PFSK-1 (cell line): ENCODE data around the gene ADCK1.

ENCODE experiments used
- FOXP2 ChIP-seq: optimal IDR thresholded peaks from 2 replicates; pipeline ENCODE3; 2011; ENCODE audit warnings: borderline replicate concordance, control low read depth, inconsistent platforms; ENCODE audit not compliant: insufficient read depth; ENCODE audit errors: extremely low read length, extremely low read depth
- POLR2AphosphoS5 ChIP-seq: IDR thresholded peaks from 2 replicates; pipeline ENCODE4 v1.6.1; 2012; ENCODE audit warnings: low read depth, mild to moderate bottlenecking, control low read depth, low read length, moderate library complexity
- SIN3A ChIP-seq: IDR thresholded peaks from 2 replicates; pipeline ENCODE4 v1.6.1; 2012; ENCODE audit warnings: mild to moderate bottlenecking, low read length, moderate library complexity, borderline replicate concordance; ENCODE audit not compliant: insufficient read depth
- TAF1 ChIP-seq: IDR thresholded peaks from 2 replicates; pipeline ENCODE4 v1.6.1; 2012; ENCODE audit warnings: low read length, control low read depth, borderline replicate concordance; ENCODE audit not compliant: insufficient read depth
- TF ChIP-seq, protein P1 (sequence below), 2 experiments: IDR thresholded peaks; 2 replicates each; pipeline versions ENCODE4 v1.6.1 to v1.8.0; 2011 to 2012; ENCODE audit warnings: low read depth in 2 of 2, low read length in 2 of 2, control low read depth in 1 of 2, inconsistent platforms in 1 of 2, mild to moderate bottlenecking in 1 of 2, moderate library complexity in 1 of 2; ENCODE audit not compliant: insufficient read depth in 1 of 2

ADCK1 gene

DNA sequence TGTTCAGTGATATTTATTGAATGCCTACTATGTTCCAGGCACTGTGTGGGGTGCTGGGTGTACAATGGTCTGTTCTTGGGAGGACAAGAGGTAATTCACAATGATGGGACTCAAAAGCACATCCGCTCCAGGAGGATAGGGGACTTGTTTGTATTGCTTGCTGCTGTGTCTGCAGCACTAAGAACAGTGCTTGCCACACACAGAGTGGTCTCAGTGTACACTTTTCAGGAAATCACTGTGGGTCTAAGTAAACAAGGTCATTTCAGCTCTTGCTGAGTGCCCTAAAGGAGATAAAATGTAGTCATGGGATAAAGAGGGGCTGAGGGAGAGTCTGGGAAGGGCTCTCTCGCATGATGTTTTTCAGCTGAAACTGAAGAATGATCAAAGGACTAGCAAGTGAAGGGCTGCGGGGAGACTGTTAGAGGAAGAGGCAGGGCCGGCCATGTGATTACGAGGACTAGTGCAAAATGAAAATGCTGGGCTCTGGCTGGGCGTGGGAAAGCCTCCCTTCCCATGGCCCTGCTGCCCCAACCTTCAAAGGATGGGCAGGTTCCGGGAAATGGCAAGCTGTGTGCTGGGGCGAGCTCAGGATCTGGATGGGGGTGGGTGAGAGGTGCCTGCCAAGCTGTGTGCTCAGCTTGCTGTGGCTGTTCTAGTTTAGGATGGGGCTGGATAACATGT lies 39.1 kb downstream of the ADCK1 start:
- TF ChIP-seq POLR2AphosphoS5 (no peak), TAF1 (no peak), FOXP2 (no peak), SIN3A (no peak)
- TF ChIP-seq, protein P1, sequence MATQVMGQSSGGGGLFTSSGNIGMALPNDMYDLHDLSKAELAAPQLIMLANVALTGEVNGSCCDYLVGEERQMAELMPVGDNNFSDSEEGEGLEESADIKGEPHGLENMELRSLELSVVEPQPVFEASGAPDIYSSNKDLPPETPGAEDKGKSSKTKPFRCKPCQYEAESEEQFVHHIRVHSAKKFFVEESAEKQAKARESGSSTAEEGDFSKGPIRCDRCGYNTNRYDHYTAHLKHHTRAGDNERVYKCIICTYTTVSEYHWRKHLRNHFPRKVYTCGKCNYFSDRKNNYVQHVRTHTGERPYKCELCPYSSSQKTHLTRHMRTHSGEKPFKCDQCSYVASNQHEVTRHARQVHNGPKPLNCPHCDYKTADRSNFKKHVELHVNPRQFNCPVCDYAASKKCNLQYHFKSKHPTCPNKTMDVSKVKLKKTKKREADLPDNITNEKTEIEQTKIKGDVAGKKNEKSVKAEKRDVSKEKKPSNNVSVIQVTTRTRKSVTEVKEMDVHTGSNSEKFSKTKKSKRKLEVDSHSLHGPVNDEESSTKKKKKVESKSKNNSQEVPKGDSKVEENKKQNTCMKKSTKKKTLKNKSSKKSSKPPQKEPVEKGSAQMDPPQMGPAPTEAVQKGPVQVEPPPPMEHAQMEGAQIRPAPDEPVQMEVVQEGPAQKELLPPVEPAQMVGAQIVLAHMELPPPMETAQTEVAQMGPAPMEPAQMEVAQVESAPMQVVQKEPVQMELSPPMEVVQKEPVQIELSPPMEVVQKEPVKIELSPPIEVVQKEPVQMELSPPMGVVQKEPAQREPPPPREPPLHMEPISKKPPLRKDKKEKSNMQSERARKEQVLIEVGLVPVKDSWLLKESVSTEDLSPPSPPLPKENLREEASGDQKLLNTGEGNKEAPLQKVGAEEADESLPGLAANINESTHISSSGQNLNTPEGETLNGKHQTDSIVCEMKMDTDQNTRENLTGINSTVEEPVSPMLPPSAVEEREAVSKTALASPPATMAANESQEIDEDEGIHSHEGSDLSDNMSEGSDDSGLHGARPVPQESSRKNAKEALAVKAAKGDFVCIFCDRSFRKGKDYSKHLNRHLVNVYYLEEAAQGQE (IDR thresholded peaks at IDR 0.05; ENCODE audit: insufficient read depth in 1 of 2, low read depth in 2 of 2, low read length in 2 of 2): no peak

DNA sequence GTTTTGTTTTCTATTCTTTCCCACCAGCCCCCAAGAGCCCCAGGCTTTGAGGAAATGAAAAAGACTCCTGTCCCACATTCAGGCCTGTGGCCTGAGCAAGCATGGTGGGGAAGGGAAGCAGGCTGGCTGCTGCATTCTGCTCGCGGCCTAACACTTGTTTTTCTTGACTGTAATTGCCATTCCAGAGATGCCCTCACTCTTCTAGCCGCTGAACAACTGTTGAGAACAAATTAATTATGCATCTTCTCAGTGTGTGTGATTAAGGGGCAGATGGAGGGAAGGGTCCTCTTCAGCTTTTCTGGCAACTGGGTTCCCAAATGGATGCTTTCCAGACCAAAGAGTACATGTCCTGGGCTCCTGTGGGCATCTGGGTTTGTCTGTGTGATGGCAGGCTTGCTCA lies 43.3 kb downstream of the ADCK1 start:
- no peak for TF ChIP-seq FOXP2
- TF ChIP-seq POLR2AphosphoS5: no peak
- TF ChIP-seq, protein P1 (IDR thresholded peaks at IDR 0.05; ENCODE audit: insufficient read depth in 1 of 2, low read depth in 2 of 2, low read length in 2 of 2): no peak
- no peak for TF ChIP-seq TAF1

DNA sequence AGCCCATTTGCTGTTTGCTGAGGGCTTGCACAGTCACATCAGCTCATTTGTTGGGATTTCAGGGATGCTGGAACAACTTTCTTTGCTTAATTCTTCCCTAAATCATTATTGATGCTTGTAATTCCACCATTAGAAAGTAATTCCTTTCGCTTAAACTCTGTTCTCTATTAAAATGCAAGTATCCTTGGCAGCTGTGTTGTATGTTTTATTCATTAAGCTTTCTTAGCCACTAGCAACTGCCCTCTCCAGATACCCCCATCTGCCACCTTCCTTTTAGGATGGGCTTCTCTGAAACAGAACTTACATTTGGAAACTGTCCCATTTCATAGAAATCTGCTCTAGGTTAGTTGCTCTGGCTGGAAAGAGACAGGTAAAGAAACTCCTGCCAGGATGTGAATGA lies 43.7 kb downstream of the ADCK1 start:
- TF ChIP-seq FOXP2: no peak
- TF ChIP-seq, protein P1 (IDR thresholded peaks at IDR 0.05; ENCODE audit: insufficient read depth in 1 of 2, low read depth in 2 of 2, low read length in 2 of 2): no peak
- no peak for TF ChIP-seq TAF1
- TF ChIP-seq SIN3A: no peak
- no peak for TF ChIP-seq POLR2AphosphoS5

DNA sequence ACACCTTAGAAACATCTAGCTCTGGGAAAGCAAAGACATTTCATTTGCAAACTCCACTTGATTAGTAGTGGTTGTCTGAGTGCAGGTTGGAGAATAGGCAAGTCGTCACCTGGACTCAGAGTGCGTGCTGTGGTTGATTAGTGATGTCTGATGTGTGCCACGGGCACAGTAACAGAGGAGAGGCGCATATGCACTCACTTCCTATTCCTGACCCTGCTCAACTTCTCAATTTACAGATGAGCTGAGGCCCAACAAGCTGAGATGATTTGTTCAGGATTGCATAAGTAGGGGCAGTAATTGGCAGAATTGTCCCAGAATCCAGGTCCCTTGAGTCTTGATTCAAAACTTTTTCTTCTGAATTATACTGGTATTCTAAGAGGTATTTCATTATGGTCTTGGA lies 44.9 kb downstream of the ADCK1 start:
- TF ChIP-seq TAF1: no peak

DNA sequence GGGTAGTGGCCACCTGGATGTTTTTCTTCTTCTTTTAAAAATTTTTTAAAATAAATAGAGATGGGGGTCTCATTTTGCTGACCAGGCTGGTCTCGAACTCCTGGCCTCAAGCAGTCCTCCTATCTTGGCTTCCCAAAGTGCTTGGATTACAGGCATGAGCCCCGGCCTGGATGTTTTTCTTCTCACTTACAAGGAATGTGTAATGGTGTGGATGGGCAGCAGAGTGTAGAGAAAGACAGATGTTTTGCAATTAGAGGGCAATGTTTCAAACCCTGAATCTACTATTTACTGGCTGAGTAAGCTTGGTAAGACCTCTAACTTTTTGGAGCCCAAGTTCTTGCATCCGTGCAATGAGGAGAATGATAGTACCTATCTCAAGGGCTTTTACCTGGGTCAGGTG lies 48.1 kb downstream of the ADCK1 start:
- TF ChIP-seq SIN3A: no peak
- TF ChIP-seq TAF1: no peak

DNA sequence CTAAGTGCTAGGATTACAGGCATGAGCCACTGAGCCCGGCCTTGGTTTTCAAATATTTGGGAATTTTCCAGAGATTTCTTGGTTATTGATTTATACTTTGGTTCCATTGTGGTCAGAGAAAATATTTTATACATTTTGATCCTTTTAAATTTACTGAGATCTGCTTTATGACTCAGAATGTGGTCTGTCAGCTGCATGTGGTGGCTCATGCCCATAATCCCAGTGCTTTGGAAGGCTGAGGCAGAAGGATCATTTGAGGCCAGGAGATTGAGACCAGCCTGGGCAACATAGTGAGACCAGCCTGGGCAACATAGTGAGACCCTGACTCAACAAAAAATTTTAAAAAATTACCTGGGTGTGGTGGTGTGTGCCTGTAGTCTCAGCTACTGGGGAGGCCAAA lies 49.8 kb downstream of the ADCK1 start:
- no peak for TF ChIP-seq POLR2AphosphoS5
- TF ChIP-seq, protein P1 (IDR thresholded peaks at IDR 0.05; ENCODE audit: insufficient read depth in 1 of 2, low read depth in 2 of 2, low read length in 2 of 2): no peak
- TF ChIP-seq FOXP2: no peak
- no peak for TF ChIP-seq SIN3A
- no peak for TF ChIP-seq TAF1
